Measurements from ENCODE around the gene KDM2A.

Gene KDM2A

DNA sequence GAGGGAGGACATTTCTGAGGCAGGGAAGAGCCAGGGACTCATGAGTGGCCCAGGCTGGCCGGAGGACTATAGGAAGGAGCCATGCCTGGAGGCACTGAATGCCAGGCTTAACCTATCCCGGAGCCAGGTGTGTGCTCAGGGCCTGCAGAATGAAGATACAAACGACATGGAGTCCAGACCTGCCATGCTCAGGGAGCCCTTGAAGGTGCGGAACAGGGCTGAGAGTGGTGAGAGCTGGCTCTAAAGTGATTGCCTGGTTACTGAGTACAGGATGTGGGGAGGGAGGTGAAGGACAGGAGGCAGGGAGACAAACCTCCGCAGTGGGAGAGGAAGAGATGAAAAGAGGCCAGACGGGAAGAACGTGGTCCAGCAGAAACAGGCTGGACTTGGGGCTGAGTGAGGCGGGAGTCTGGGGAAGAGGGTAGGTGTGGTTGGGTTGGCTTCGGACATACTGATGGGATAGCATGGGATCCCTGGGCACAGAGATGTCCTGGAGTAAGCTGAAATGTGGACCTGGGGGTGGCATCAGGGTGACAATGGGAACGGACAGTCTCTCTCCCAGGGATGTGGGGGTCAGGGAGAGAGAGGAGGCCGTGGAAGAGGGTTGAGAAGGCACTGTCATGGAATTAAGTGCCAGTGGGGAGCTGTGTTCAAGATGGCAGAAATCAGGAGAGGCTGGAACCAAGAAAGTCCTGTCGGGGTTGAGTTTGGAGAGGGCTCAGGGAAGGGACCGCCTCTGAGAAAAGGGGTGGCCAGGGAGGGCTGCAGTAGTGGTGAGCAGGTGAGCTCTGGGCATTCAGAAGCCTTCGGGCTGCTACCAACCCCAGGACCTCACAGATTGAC is 168.5 kb downstream of the KDM2A start:
- no peaks in the 10 kb centered on the region for H3K9me3 ChIP-seq (ENCODE audit: control insufficient read depth, low read length)
- H3K27ac ChIP-seq = peak overlapping the region; percentile 80
- peaks cover 11% of the 10 kb centered on the region for H3K4me1 ChIP-seq
- no peaks in the 10 kb centered on the region for H3K27me3 ChIP-seq (ENCODE audit: control insufficient read depth, insufficient read depth, low read length)
- H3K36me3 ChIP-seq (ENCODE audit: control insufficient read depth, insufficient read depth, low read length) = no peaks in the 10 kb centered on the region
- H3K4me3 ChIP-seq (ENCODE audit: low read depth, low read length) = peak overlapping the region; percentile 65
- no peak overlapping the region for H2AFZ ChIP-seq
- H3K9ac ChIP-seq = no peak overlapping the region
- H3K4me2 ChIP-seq (ENCODE audit: low read length) = peak overlapping the region; percentile 86
- H3K79me2 ChIP-seq = no peaks in the 10 kb centered on the region
- no peak for TF ChIP-seq CTCF (IDR thresholded peaks at IDR 0.05)

DNA sequence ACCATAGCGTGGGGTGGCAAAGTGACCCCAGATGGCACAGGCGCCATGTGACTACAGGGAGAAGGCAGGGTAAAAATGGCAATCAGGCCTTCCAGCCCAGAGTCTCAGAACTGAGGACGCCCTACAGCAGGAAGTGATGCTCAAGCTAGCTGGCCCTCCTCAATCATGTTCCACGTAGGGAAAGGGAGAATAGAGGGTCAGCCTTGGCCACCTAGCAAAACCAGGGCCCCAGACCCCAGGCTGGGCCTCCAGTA is 169.1 kb downstream of the KDM2A start:
- TF ChIP-seq CTCF (IDR thresholded peaks at IDR 0.05) = no peak
- Histone ChIP-seq H3K79me2 (no peaks in the 10 kb centered on the region), H3K9ac (no peak overlapping the region), H2AFZ (peak overlapping the region; percentile 86), H3K9me3 (ENCODE audit: control insufficient read depth, low read length) (no peaks in the 10 kb centered on the region), H3K36me3 (ENCODE audit: control insufficient read depth, insufficient read depth, low read length) (no peaks in the 10 kb centered on the region), H3K27me3 (ENCODE audit: control insufficient read depth, insufficient read depth, low read length) (no peaks in the 10 kb centered on the region), H3K4me1 (peaks cover 11% of the 10 kb centered on the region), H3K4me3 (ENCODE audit: low read depth, low read length) (peak overlapping the region; percentile 65), H3K4me2 (ENCODE audit: low read length) (peak overlapping the region; percentile 86), H3K27ac (peak overlapping the region; percentile 80)

DNA sequence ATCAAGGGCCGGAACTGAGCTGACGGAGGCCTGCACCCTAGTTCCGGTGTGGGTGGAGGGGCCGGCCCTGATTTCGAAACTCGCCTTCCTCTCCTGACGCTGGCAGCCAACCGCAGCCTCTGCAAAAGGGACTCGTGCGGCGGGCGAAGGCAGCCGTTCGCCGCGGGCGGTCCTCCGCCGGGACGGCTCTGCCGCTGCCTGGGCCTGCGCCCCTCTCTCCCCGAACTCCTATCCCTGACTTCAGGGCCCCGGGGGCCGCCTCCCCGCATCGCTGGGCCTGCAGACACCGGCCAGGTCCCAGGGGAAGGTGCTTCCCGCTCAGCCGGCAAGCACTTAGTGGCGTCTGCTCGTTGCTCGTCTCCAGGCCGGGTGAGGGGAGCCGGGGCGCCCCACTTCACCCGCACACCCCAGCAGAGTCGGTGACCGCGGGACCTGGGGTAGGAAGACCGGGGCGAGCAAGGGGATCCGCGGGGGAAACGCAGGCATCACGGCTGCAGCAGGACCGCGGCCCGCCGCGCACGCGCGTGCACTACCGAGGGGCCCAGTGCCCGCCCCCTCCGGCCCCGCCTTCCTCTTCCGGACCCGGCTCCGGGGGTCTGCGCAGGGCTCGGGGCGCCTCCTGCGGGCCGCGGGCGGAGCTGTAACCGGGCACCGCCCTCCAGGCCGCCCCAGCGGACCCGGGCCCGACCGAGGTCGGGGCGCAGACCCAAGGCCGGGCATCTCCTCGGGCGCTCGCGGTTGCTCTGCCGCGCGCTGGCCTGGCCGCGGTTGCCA is 169.6 kb downstream of the KDM2A start:
- peak overlapping the region; percentile 80 for H3K27ac ChIP-seq
- H3K9ac ChIP-seq = no peak overlapping the region
- H3K27me3 ChIP-seq (ENCODE audit: control insufficient read depth, insufficient read depth, low read length) = no peaks in the 10 kb centered on the region
- no peaks in the 10 kb centered on the region for H3K79me2 ChIP-seq
- TF ChIP-seq CTCF (IDR thresholded peaks at IDR 0.05) = peak; percentile 29
- no peaks in the 10 kb centered on the region for H3K9me3 ChIP-seq (ENCODE audit: control insufficient read depth, low read length)
- peak overlapping the region; percentile 65 for H3K4me3 ChIP-seq (ENCODE audit: low read depth, low read length)
- H2AFZ ChIP-seq = peak overlapping the region; percentile 86
- no peaks in the 10 kb centered on the region for H3K36me3 ChIP-seq (ENCODE audit: control insufficient read depth, insufficient read depth, low read length)
- peaks cover 11% of the 10 kb centered on the region for H3K4me1 ChIP-seq
- H3K4me2 ChIP-seq (ENCODE audit: low read length) = peak overlapping the region; percentile 86

- H3K27ac ChIP-seq = peak within 1 kb of the TSS; percentile 80
These were observed 170.2 kb downstream of the KDM2A start, which contains the start of gene ANKRD13D for GRCh38 chr11:67289226-67289650. ANKRD13D (plus strand) TSS chr11:67289303; CDS start chr11:67289461, 158 bp downstream.

More at GRCh38 chr11:67289226-67289650, 170.2 kb downstream of the KDM2A start, which contains the start of gene ANKRD13D:
- Histone ChIP-seq H3K36me3 (ENCODE audit: control insufficient read depth, insufficient read depth, low read length) (no peaks in the 10 kb centered on the region), H3K4me2 (ENCODE audit: low read length) (peak within 1 kb of the TSS; percentile 86), H3K79me2 (no peaks in the 10 kb centered on the region), H3K4me1 (peaks cover 11% of the 10 kb centered on the region), H3K9me3 (ENCODE audit: control insufficient read depth, low read length) (no peaks in the 10 kb centered on the region), H2AFZ (peak within 1 kb of the TSS; percentile 86), H3K4me3 (ENCODE audit: low read depth, low read length) (peak within 1 kb of the TSS; percentile 65), H3K9ac (no peak within 1 kb of the TSS), H3K27me3 (ENCODE audit: control insufficient read depth, insufficient read depth, low read length) (no peaks in the 10 kb centered on the region)
- TF ChIP-seq CTCF (IDR thresholded peaks at IDR 0.05) = no peak
